Brain microvascular endothelial cell (primary cell): Measurements from ENCODE around the gene ESYT1.
"Not testable (repeated sequence)": the region's sequence is repeated elsewhere in the genome, so short reads cannot be mapped to it uniquely, and the experiment has no call there.

Experiments used
- DNase-seq: peaks from one replicate; pipeline ENCODE4 v3.0.0-alpha.2; 2020
- H3K27ac ChIP-seq: fragments of 250-450 bp; sonication (Bioruptor Pico); 2 replicates; pipeline ENCODE4 v1.5.1; 2020; ENCODE audit warnings: mild to moderate bottlenecking, moderate library complexity
- H3K27me3 ChIP-seq: fragments of 250-450 bp; sonication (Bioruptor Pico); replicated peaks from 2 replicates; pipeline ENCODE4 v1.5.1; 2020; ENCODE audit warnings: mild to moderate bottlenecking
- H3K36me3 ChIP-seq: fragments of 250-450 bp; sonication (Bioruptor Pico); replicated peaks from 2 replicates; pipeline ENCODE4 v1.5.1; 2020; ENCODE audit warnings: mild to moderate bottlenecking
- H3K4me3 ChIP-seq: 2 replicates; pipeline ENCODE4 v1.5.1; 2011; ENCODE audit warnings: low read depth, mild to moderate bottlenecking, control low read depth, low read length, moderate library complexity
- CTCF ChIP-seq: IDR thresholded peaks from 2 replicates; pipeline ENCODE4 v1.5.1; 2011; ENCODE audit warnings: low read depth, mild to moderate bottlenecking, moderate library complexity, low read length, control low read depth, inconsistent platforms; ENCODE audit errors: missing control alignments
- in situ Hi-C: cut with HindIII; loops from 2 replicates; pipeline ENCODE4 v1.10.0; 2017; ENCODE audit warnings: low sequenced_read_pairs, low pct_ligation_motif_present

Gene ESYT1

GRCh38 chr12:56152756-56153677 is 24.9 kb downstream of the ESYT1 start:
- in situ Hi-C loops, result no loop called here
- peak overlapping the region; percentile 5 for H3K27ac ChIP-seq
- H3K4me3 ChIP-seq, result peak overlapping the region; percentile 74
- H3K36me3 ChIP-seq, result no peaks in the 10 kb centered on the region
- no peaks in the 10 kb centered on the region for H3K27me3 ChIP-seq
- DNase-seq, result no peak
- no peak for TF ChIP-seq CTCF

- H3K27me3 ChIP-seq, result no peaks in the 10 kb centered on the region
- no peak for DNase-seq
- no peak for TF ChIP-seq CTCF
- in situ Hi-C loops, result no loop called here
- no peaks in the 10 kb centered on the region for H3K36me3 ChIP-seq
- no peak overlapping the region for H3K4me3 ChIP-seq
- H3K27ac ChIP-seq, result no peak overlapping the region
Measured at GRCh38 chr12:56153678-56154065, 25.6 kb downstream of the ESYT1 start.

GRCh38 chr12:56154246-56154771 is 26.2 kb downstream of the ESYT1 start:
- no peaks in the 10 kb centered on the region for H3K27me3 ChIP-seq
- peaks cover 5% of the 10 kb centered on the region for H3K36me3 ChIP-seq
- in situ Hi-C loops, result no loop called here

GRCh38 chr12:56154818-56155217 is 26.8 kb downstream of the ESYT1 start:
- Histone ChIP-seq H3K27ac (no peak overlapping the region), H3K36me3 (peaks cover 10% of the 10 kb centered on the region), H3K27me3 (no peaks in the 10 kb centered on the region), H3K4me3 (no peak overlapping the region)
- no peak for DNase-seq
- in situ Hi-C loops, result no loop called here
- TF ChIP-seq CTCF, result no peak

More at GRCh38 chr12:56154246-56154771, 26.2 kb downstream of the ESYT1 start:
- no peak for TF ChIP-seq CTCF
- no peak overlapping the region for H3K27ac ChIP-seq
- no peak overlapping the region for H3K4me3 ChIP-seq
- DNase-seq, result no peak

- in situ Hi-C loops, result no loop called here
- no peaks in the 10 kb centered on the region for H3K27me3 ChIP-seq
- no peak for DNase-seq
- no peak for TF ChIP-seq CTCF
- peaks cover 15% of the 10 kb centered on the region for H3K36me3 ChIP-seq
- H3K27ac ChIP-seq, result no peak overlapping the region
- H3K4me3 ChIP-seq, result no peak overlapping the region
Measured at GRCh38 chr12:56155256-56155845, 27.3 kb downstream of the ESYT1 start.

GRCh38 chr12:56156464-56157200 is 28.6 kb downstream of the ESYT1 start:
- Histone ChIP-seq H3K27ac (peak overlapping the region; percentile 22), H3K36me3 (peaks cover 28% of the 10 kb centered on the region), H3K4me3 (peak overlapping the region; percentile 99)
- H3K27me3 ChIP-seq, in situ Hi-C loops, DNase-seq: not testable (repeated sequence)
